Measurements from ENCODE around the gene MAP3K14.
A peak's percentile ranks its signal among the peaks of the same experiment; 100 is the strongest.

The MAP3K14 gene

GRCh38 chr17:45246861-45247428, 69.9 kb downstream of the MAP3K14 start:
- Histone ChIP-seq H3K9ac (ENCODE audit: low read length) (peak overlapping the region; percentile 51), H3K4me3 (ENCODE audit: low read length) (peak overlapping the region; percentile 74), H3K36me3 (ENCODE audit: control insufficient read depth, insufficient read depth, low read length, severe bottlenecking) (no peaks in the 10 kb centered on the region), H3K4me1 (ENCODE audit: control insufficient read depth, insufficient read depth, low read length) (peaks cover 5% of the 10 kb centered on the region), H3K27me3 (replicated peaks; ENCODE audit: control insufficient read depth, insufficient read depth, low read length) (peaks cover 14% of the 10 kb centered on the region), H3K9me3 (ENCODE audit: control insufficient read depth, low read length) (no peaks in the 10 kb centered on the region)
- DNase-seq (ENCODE audit: low read depth), result peak; percentile 32

GRCh38 chr17:45246338-45246737, 70.5 kb downstream of the MAP3K14 start:
- H3K4me1 ChIP-seq (ENCODE audit: control insufficient read depth, insufficient read depth, low read length), result peaks cover 5% of the 10 kb centered on the region
- peaks cover 14% of the 10 kb centered on the region for H3K27me3 ChIP-seq (replicated peaks; ENCODE audit: control insufficient read depth, insufficient read depth, low read length)
- DNase-seq (ENCODE audit: low read depth), result no peak
- H3K36me3 ChIP-seq (ENCODE audit: control insufficient read depth, insufficient read depth, low read length, severe bottlenecking), result no peaks in the 10 kb centered on the region
- H3K9me3 ChIP-seq (ENCODE audit: control insufficient read depth, low read length), result no peaks in the 10 kb centered on the region
- H3K9ac ChIP-seq (ENCODE audit: low read length), result no peak overlapping the region
- no peak overlapping the region for H3K4me3 ChIP-seq (ENCODE audit: low read length)

GRCh38 chr17:45244725-45245656, 71.8 kb downstream of the MAP3K14 start:
- peaks cover 10% of the 10 kb centered on the region for H3K4me1 ChIP-seq (ENCODE audit: control insufficient read depth, insufficient read depth, low read length)
- H3K9me3 ChIP-seq (ENCODE audit: control insufficient read depth, low read length), result no peaks in the 10 kb centered on the region
- H3K36me3 ChIP-seq (ENCODE audit: control insufficient read depth, insufficient read depth, low read length, severe bottlenecking), result no peaks in the 10 kb centered on the region
- DNase-seq (ENCODE audit: low read depth), result no peak
- H3K9ac ChIP-seq (ENCODE audit: low read length), result no peak overlapping the region
- no peak overlapping the region for H3K4me3 ChIP-seq (ENCODE audit: low read length)
- H3K27me3 ChIP-seq (replicated peaks; ENCODE audit: control insufficient read depth, insufficient read depth, low read length), result peaks cover 14% of the 10 kb centered on the region

- DNase-seq (ENCODE audit: low read depth), result no peak
- Histone ChIP-seq H3K36me3 (ENCODE audit: control insufficient read depth, insufficient read depth, low read length, severe bottlenecking) (no peaks in the 10 kb centered on the region), H3K27me3 (replicated peaks; ENCODE audit: control insufficient read depth, insufficient read depth, low read length) (peaks cover 14% of the 10 kb centered on the region), H3K9me3 (ENCODE audit: control insufficient read depth, low read length) (no peaks in the 10 kb centered on the region), H3K9ac (ENCODE audit: low read length) (no peak overlapping the region), H3K4me3 (ENCODE audit: low read length) (no peak overlapping the region), H3K4me1 (ENCODE audit: control insufficient read depth, insufficient read depth, low read length) (peaks cover 13% of the 10 kb centered on the region)
Measured at GRCh38 chr17:45243750-45244149, 73.1 kb downstream of the MAP3K14 start.

GRCh38 chr17:45242029-45242414, 74.8 kb downstream of the MAP3K14 start:
- H3K4me3 ChIP-seq (ENCODE audit: low read length), result no peak overlapping the region
- no peaks in the 10 kb centered on the region for H3K9me3 ChIP-seq (ENCODE audit: control insufficient read depth, low read length)
- H3K27me3 ChIP-seq (replicated peaks; ENCODE audit: control insufficient read depth, insufficient read depth, low read length), result peaks cover 20% of the 10 kb centered on the region
- peaks cover 11% of the 10 kb centered on the region for H3K4me1 ChIP-seq (ENCODE audit: control insufficient read depth, insufficient read depth, low read length)
- DNase-seq (ENCODE audit: low read depth), result no peak
- H3K9ac ChIP-seq (ENCODE audit: low read length), result no peak overlapping the region
- no peaks in the 10 kb centered on the region for H3K36me3 ChIP-seq (ENCODE audit: control insufficient read depth, insufficient read depth, low read length, severe bottlenecking)

GRCh38 chr17:45241328-45242028, 75.3 kb downstream of the MAP3K14 start:
- Histone ChIP-seq H3K36me3 (ENCODE audit: control insufficient read depth, insufficient read depth, low read length, severe bottlenecking) (no peaks in the 10 kb centered on the region), H3K9me3 (ENCODE audit: control insufficient read depth, low read length) (no peaks in the 10 kb centered on the region), H3K9ac (ENCODE audit: low read length) (no peak overlapping the region), H3K27me3 (replicated peaks; ENCODE audit: control insufficient read depth, insufficient read depth, low read length) (peaks cover 20% of the 10 kb centered on the region), H3K4me3 (ENCODE audit: low read length) (no peak overlapping the region), H3K4me1 (ENCODE audit: control insufficient read depth, insufficient read depth, low read length) (peaks cover 7% of the 10 kb centered on the region)
- no peak for DNase-seq (ENCODE audit: low read depth)

GRCh38 chr17:45240905-45241327, 75.9 kb downstream of the MAP3K14 start:
- peaks cover 20% of the 10 kb centered on the region for H3K27me3 ChIP-seq (replicated peaks; ENCODE audit: control insufficient read depth, insufficient read depth, low read length)
- H3K9me3 ChIP-seq (ENCODE audit: control insufficient read depth, low read length), result no peaks in the 10 kb centered on the region
- no peak overlapping the region for H3K4me3 ChIP-seq (ENCODE audit: low read length)
- no peak overlapping the region for H3K9ac ChIP-seq (ENCODE audit: low read length)
- no peaks in the 10 kb centered on the region for H3K36me3 ChIP-seq (ENCODE audit: control insufficient read depth, insufficient read depth, low read length, severe bottlenecking)
- DNase-seq (ENCODE audit: low read depth), result no peak
- H3K4me1 ChIP-seq (ENCODE audit: control insufficient read depth, insufficient read depth, low read length), result peaks cover 7% of the 10 kb centered on the region

- no peak overlapping the region for H3K9ac ChIP-seq (ENCODE audit: low read length)
- H3K4me3 ChIP-seq (ENCODE audit: low read length), result no peak overlapping the region
- H3K27me3 ChIP-seq (replicated peaks; ENCODE audit: control insufficient read depth, insufficient read depth, low read length), result peaks cover 6% of the 10 kb centered on the region
- no peaks in the 10 kb centered on the region for H3K36me3 ChIP-seq (ENCODE audit: control insufficient read depth, insufficient read depth, low read length, severe bottlenecking)
- peaks cover 7% of the 10 kb centered on the region for H3K4me1 ChIP-seq (ENCODE audit: control insufficient read depth, insufficient read depth, low read length)
- no peaks in the 10 kb centered on the region for H3K9me3 ChIP-seq (ENCODE audit: control insufficient read depth, low read length)
- no peak for DNase-seq (ENCODE audit: low read depth)
Measured at GRCh38 chr17:45238155-45238774, 78.6 kb downstream of the MAP3K14 start.

- Histone ChIP-seq H3K4me1 (ENCODE audit: control insufficient read depth, insufficient read depth, low read length) (peaks cover 7% of the 10 kb centered on the region), H3K9me3 (ENCODE audit: control insufficient read depth, low read length) (no peaks in the 10 kb centered on the region), H3K4me3 (ENCODE audit: low read length) (no peak overlapping the region), H3K9ac (ENCODE audit: low read length) (no peak overlapping the region), H3K36me3 (ENCODE audit: control insufficient read depth, insufficient read depth, low read length, severe bottlenecking) (no peaks in the 10 kb centered on the region), H3K27me3 (replicated peaks; ENCODE audit: control insufficient read depth, insufficient read depth, low read length) (peaks cover 6% of the 10 kb centered on the region)
- DNase-seq (ENCODE audit: low read depth), result no peak
Measured at GRCh38 chr17:45237686-45238085, 79.1 kb downstream of the MAP3K14 start.

GRCh38 chr17:45236282-45236606, 80.6 kb downstream of the MAP3K14 start:
- Histone ChIP-seq H3K9ac (ENCODE audit: low read length) (no peak overlapping the region), H3K27me3 (replicated peaks; ENCODE audit: control insufficient read depth, insufficient read depth, low read length) (peaks cover 6% of the 10 kb centered on the region), H3K36me3 (ENCODE audit: control insufficient read depth, insufficient read depth, low read length, severe bottlenecking) (no peaks in the 10 kb centered on the region), H3K9me3 (ENCODE audit: control insufficient read depth, low read length) (no peaks in the 10 kb centered on the region), H3K4me3 (ENCODE audit: low read length) (no peak overlapping the region), H3K4me1 (ENCODE audit: control insufficient read depth, insufficient read depth, low read length) (peaks cover 10% of the 10 kb centered on the region)
- no peak for DNase-seq (ENCODE audit: low read depth)

All from adipocyte (in vitro differentiated cells).